HEK293 (cell line): ENCODE results near the gene OR10G3.

Source experiments
- CTCF ChIA-PET: fragments of 350-600 bp; formaldehyde crosslinking; extraction: SDS; loops from one replicate; lab custom pipeline; 2021; ENCODE audit warnings: antibody characterized with exemption; lab: Yijun Ruan, JAX
- POLR2A ChIA-PET: fragments of 300-600 bp; formaldehyde crosslinking; extraction: SDS; loops from one replicate; lab custom pipeline; 2020; ENCODE audit warnings: antibody characterized with exemption, inconsistent platforms; lab: Yijun Ruan, JAX
- H3K27ac ChIP-seq: fragments of 200-500 bp; sonication (Bioruptor generic); 2 replicates; pipeline ENCODE4 v1.5.1; 2014; ENCODE audit warnings: low read depth, low read length, control low read depth, inconsistent platforms; ENCODE audit errors: extremely low read depth
- H3K36me3 ChIP-seq, 2 experiments: fragments of 200-500 bp in 1 of 2; sonication (Bioruptor generic) in 1 of 2; 1 replicate in 1 of 2; 2 replicates in 1 of 2; pipeline ENCODE4 v1.5.1; 2014 to 2017; ENCODE audit warnings: inconsistent platforms in 2 of 2, low read length in 2 of 2; ENCODE audit not compliant: control insufficient read depth in 2 of 2, insufficient read depth in 1 of 2
- H3K4me1 ChIP-seq: fragments of 200-500 bp; sonication (Bioruptor generic); 2 replicates; pipeline ENCODE4 v1.5.1; 2014; ENCODE audit warnings: mild to moderate bottlenecking, low read length, inconsistent platforms; ENCODE audit not compliant: control insufficient read depth, insufficient read depth
- H3K4me3 ChIP-seq: 2 replicates; pipeline ENCODE4 v1.5.1; 2011; ENCODE audit warnings: low read depth, mild to moderate bottlenecking, control low read depth, low read length, moderate library complexity
- H3K9me3 ChIP-seq: fragments of 200-500 bp; sonication (Bioruptor generic); 2 replicates; pipeline ENCODE4 v1.5.1; 2014; ENCODE audit warnings: low read depth, low read length, inconsistent platforms; ENCODE audit not compliant: control insufficient read depth, insufficient read depth
- AEBP2 ChIP-seq: fragments of 450-650 bp; formaldehyde crosslinking; IDR thresholded peaks from 2 replicates; pipeline ENCODE4 v1.5.1; 2016; ENCODE audit warnings: missing biosample characterization, missing genetic modification characterization, borderline replicate concordance
- GLIS2 ChIP-seq: fragments of 450-650 bp; formaldehyde crosslinking; IDR thresholded peaks from 2 replicates; pipeline ENCODE4 v1.5.1; 2016; ENCODE audit warnings: missing biosample characterization, missing genetic modification characterization
- HOXA7 ChIP-seq: sonication (generic); formaldehyde crosslinking; IDR thresholded peaks from 2 replicates; pipeline ENCODE4 v1.8.1; 2022; ENCODE audit warnings: missing genetic modification reagents, borderline replicate concordance
- MYNN ChIP-seq: fragments of 450-650 bp; formaldehyde crosslinking; IDR thresholded peaks from 2 replicates; pipeline ENCODE4 v1.5.1; 2016; ENCODE audit warnings: missing biosample characterization, missing genetic modification characterization, borderline replicate concordance
- REST ChIP-seq: fragments of 450-650 bp; formaldehyde crosslinking; IDR thresholded peaks from 2 replicates; pipeline ENCODE4 v1.5.1; 2016; ENCODE audit warnings: missing biosample characterization, missing genetic modification characterization
- SCRT2 ChIP-seq: fragments of 450-650 bp; formaldehyde crosslinking; IDR thresholded peaks from 2 replicates; pipeline ENCODE4 v1.5.1; 2016; ENCODE audit warnings: missing biosample characterization, missing genetic modification characterization
- ZBTB1 ChIP-seq: fragments of 450-650 bp; formaldehyde crosslinking; IDR thresholded peaks from 2 replicates; pipeline ENCODE4 v1.5.1; 2016; ENCODE audit warnings: missing biosample characterization, missing genetic modification characterization
- ZBTB44 ChIP-seq: fragments of 450-650 bp; IDR thresholded peaks from 2 replicates; pipeline ENCODE4 v1.5.1; 2018; ENCODE audit warnings: missing biosample characterization, mild to moderate bottlenecking, missing genetic modification characterization
- ZNF10 ChIP-seq: fragments of 450-650 bp; formaldehyde crosslinking; IDR thresholded peaks from 2 replicates; pipeline ENCODE4 v1.5.1; 2017; ENCODE audit warnings: missing biosample characterization, missing genetic modification characterization
- ZNF155 ChIP-seq: fragments of 450-650 bp; formaldehyde crosslinking; IDR thresholded peaks from 2 replicates; pipeline ENCODE4 v1.5.1; 2016; ENCODE audit warnings: missing biosample characterization, missing genetic modification characterization
- ZNF398 ChIP-seq: fragments of 450-650 bp; formaldehyde crosslinking; IDR thresholded peaks from 2 replicates; pipeline ENCODE4 v1.5.1; 2017; ENCODE audit warnings: missing biosample characterization, missing genetic modification characterization
- ZNF404 ChIP-seq: fragments of 450-650 bp; formaldehyde crosslinking; IDR thresholded peaks from 2 replicates; pipeline ENCODE4 v1.5.1; 2017; ENCODE audit warnings: missing biosample characterization, missing genetic modification characterization
- ZNF433 ChIP-seq: fragments of 450-650 bp; formaldehyde crosslinking; IDR thresholded peaks from 2 replicates; pipeline ENCODE4 v1.5.1; 2016; ENCODE audit warnings: missing biosample characterization, missing genetic modification characterization, low read depth
- ZNF513 ChIP-seq: fragments of 450-650 bp; IDR thresholded peaks from 2 replicates; pipeline ENCODE4 v1.5.1; 2018; ENCODE audit warnings: missing biosample characterization, missing genetic modification characterization
- ZNF548 ChIP-seq: fragments of 450-650 bp; formaldehyde crosslinking; IDR thresholded peaks from 2 replicates; pipeline ENCODE4 v1.5.1; 2016; ENCODE audit warnings: missing biosample characterization, missing genetic modification characterization
- ZNF621 ChIP-seq: fragments of 450-650 bp; formaldehyde crosslinking; IDR thresholded peaks from 2 replicates; pipeline ENCODE4 v1.5.1; 2017; ENCODE audit warnings: missing biosample characterization, missing genetic modification characterization
- ZNF670 ChIP-seq: fragments of 450-650 bp; formaldehyde crosslinking; IDR thresholded peaks from 2 replicates; pipeline ENCODE4 v1.5.1; 2016; ENCODE audit warnings: missing biosample characterization, missing genetic modification characterization, low read depth
- ZNF701 ChIP-seq: fragments of 450-650 bp; formaldehyde crosslinking; IDR thresholded peaks from 2 replicates; pipeline ENCODE4 v1.5.1; 2016; ENCODE audit warnings: missing biosample characterization, missing genetic modification characterization
- ZNF792 ChIP-seq: fragments of 450-650 bp; formaldehyde crosslinking; IDR thresholded peaks from 2 replicates; pipeline ENCODE4 v1.5.1; 2016; ENCODE audit warnings: missing biosample characterization, missing genetic modification characterization
- ZSCAN23 ChIP-seq: fragments of 450-650 bp; formaldehyde crosslinking; IDR thresholded peaks from 2 replicates; pipeline ENCODE4 v1.5.1; 2016; ENCODE audit warnings: missing biosample characterization, missing genetic modification characterization

OR10G3 gene

GRCh38 chr14:21579976-21580375 is at the start of gene OR10G3:
OR10G3 (minus strand) TSS chr14:21580076; CDS start chr14:21570744, 9,332 bp downstream.
- H3K36me3 ChIP-seq: no peaks in the 10 kb centered on the region; a peak in 1 of 3 replicates
- no peaks in the 10 kb centered on the region for H3K4me1 ChIP-seq
- POLR2A ChIA-PET: no interaction called here
- CTCF ChIA-PET: interaction anchor here (0.6 kb wide), 2 partner anchors 357 to 423 kb away, joined by 3 to 4 read pairs; no protein-coding TSS in a partner anchor
- no peak for TF ChIP-seq MYNN
- TF ChIP-seq ZSCAN23 (tag by site-specific recombination): no peak
- no peak within 1 kb of the TSS for H3K27ac ChIP-seq
- no peak within 1 kb of the TSS for H3K4me3 ChIP-seq
- no peaks in the 10 kb centered on the region for H3K9me3 ChIP-seq

- no peaks in the 10 kb centered on the region for H3K4me1 ChIP-seq
- no peak overlapping the region for H3K27ac ChIP-seq
- TF ChIP-seq ZNF670 (tag by site-specific recombination): no peak
- TF ChIP-seq HOXA7: no peak
- no peak for TF ChIP-seq GLIS2 (tag by site-specific recombination)
- TF ChIP-seq ZNF621 (tag by site-specific recombination): no peak
- TF ChIP-seq ZBTB44: no peak
- TF ChIP-seq ZNF398 (tag by site-specific recombination): no peak
- TF ChIP-seq ZNF433 (tag by site-specific recombination): no peak
- no peak for TF ChIP-seq AEBP2 (tag by site-specific recombination)
- TF ChIP-seq ZNF513 (tag by site-specific recombination): no peak
- TF ChIP-seq ZNF548 (tag by site-specific recombination): no peak
- TF ChIP-seq ZNF404 (tag by site-specific recombination): no peak
- no peak for TF ChIP-seq ZNF155 (tag by site-specific recombination)
- no peak for TF ChIP-seq SCRT2
- no peak for TF ChIP-seq ZNF10 (tag by site-specific recombination)
- TF ChIP-seq ZNF792: no peak
- TF ChIP-seq ZBTB1 (tag by site-specific recombination): no peak
- TF ChIP-seq REST (tag by site-specific recombination): no peak
- no peak for TF ChIP-seq ZNF701 (tag by site-specific recombination)
- ChIA-PET POLR2A (no interaction called here), CTCF (interaction anchor here (0.9 kb wide), 1 partner anchor 107 kb away, joined by 4 read pairs; no protein-coding TSS in a partner anchor)
- H3K36me3 ChIP-seq: no peaks in the 10 kb centered on the region
- H3K4me3 ChIP-seq: no peak overlapping the region
- no peaks in the 10 kb centered on the region for H3K9me3 ChIP-seq
Observed at GRCh38 chr14:21626491-21627230, 46.8 kb upstream of the OR10G3 start.
